GM12878 (cell line): Measurements from ENCODE around the gene C11orf52. TPM values are rescaled to one million over a fixed set of nuclear protein-coding genes. Genes with fewer than 3 reads are reported as not detected.

Experiments used
- BACH1 ChIP-seq: fragments of 450-650 bp; IDR thresholded peaks from 2 replicates; pipeline ENCODE4 v1.6.1; 2017; ENCODE audit warnings: mild to moderate bottlenecking, borderline replicate concordance
- CREM ChIP-seq: IDR thresholded peaks from 2 replicates; pipeline ENCODE4 v1.6.1; 2014; ENCODE audit warnings: antibody characterized with exemption, low read depth
- EGR1 ChIP-seq, 2 experiments: IDR thresholded peaks; 1 replicate in 1 of 2; 2 replicates in 1 of 2; pipeline ENCODE4 v1.6.1; 2011 to 2012; ENCODE audit warnings: low read depth in 2 of 2, low read length in 2 of 2, borderline replicate concordance in 1 of 2, mild to moderate bottlenecking in 1 of 2, moderate library complexity in 1 of 2
- HCFC1 ChIP-seq: fragments of 150-350 bp; IDR thresholded peaks from 2 replicates; pipeline ENCODE4 v1.6.1; 2014; ENCODE audit warnings: low read length
- IKZF2 ChIP-seq, 2 experiments: fragments of 450-650 bp; IDR thresholded peaks; 2 replicates each; pipeline ENCODE4 v1.6.1; 2017; ENCODE audit warnings: mild to moderate bottlenecking in 2 of 2, moderate library complexity in 2 of 2
- JUNB ChIP-seq: IDR thresholded peaks from 2 replicates; pipeline ENCODE4 v1.6.1; 2016; ENCODE audit warnings: antibody characterized with exemption, mild to moderate bottlenecking
- MTA2 ChIP-seq: fragments of 450-650 bp; IDR thresholded peaks from 2 replicates; pipeline ENCODE4 v1.6.1; 2016; ENCODE audit warnings: low read depth, mild to moderate bottlenecking, moderate library complexity
- SIN3A ChIP-seq: IDR thresholded peaks from 2 replicates; pipeline ENCODE4 v1.6.1; 2012; ENCODE audit warnings: low read depth, low read length, improper control_type of control experiment
- TCF3 ChIP-seq: IDR thresholded peaks from 2 replicates; pipeline ENCODE4 v1.6.1; 2012; ENCODE audit warnings: low read depth, mild to moderate bottlenecking, low read length, borderline replicate concordance; ENCODE audit not compliant: insufficient read depth
- polyA plus RNA-seq, 11 experiments: library from polyadenylated mRNA; depleted of rRNA in 4 of 11; unstranded in 6 of 11; stranded (reverse) in 5 of 11; fragments of >200 nt; fragmentation: Nextera tagmentation in 4 of 11; fragmentation: Illumina TruSeq in 1 of 11; extraction: Ambion mirVana in 4 of 11; extraction: Trizol in 1 of 11; gene quantifications; 1 replicate in 1 of 11; 2 replicates in 10 of 11; pipeline versions ENCODE4 v1.2.1 to v1.2.3, GENCODE V29; 2011 to 2016; ENCODE audit warnings: inconsistent platforms in 2 of 11, missing spikeins in 2 of 11, low read depth in 1 of 11
- total RNA-seq, 4 experiments: library from RNA; depleted of rRNA in 3 of 4; stranded (reverse); fragments of >200 nt in 3 of 4; fragmentation: Illumina TruSeq in 1 of 4; extraction: Trizol in 1 of 4; gene quantifications; 2 replicates each; pipeline versions ENCODE4 v1.2.1 to v1.2.3, GENCODE V29; 2013 to 2021
- TF ChIP-seq, protein P1 (sequence below): fragments of 150-350 bp; IDR thresholded peaks from 2 replicates; pipeline ENCODE4 v1.6.1; 2016; ENCODE audit warnings: low read depth, low read length
- TF ChIP-seq, protein P2 (sequence below), 3 experiments: IDR thresholded peaks in 2 of 3; conservative IDR thresholded peaks in 1 of 3; 2 replicates each; pipeline ENCODE4 v1.5.1; 2011; ENCODE audit warnings: low read depth in 3 of 3, low read length in 3 of 3, mild to moderate bottlenecking in 3 of 3, control low read depth in 2 of 3, moderate library complexity in 2 of 3, inconsistent platforms in 1 of 3, mixed read lengths in 1 of 3; ENCODE audit not compliant: control insufficient read depth in 2 of 3, insufficient read depth in 1 of 3; ENCODE audit errors: extremely low read depth in 1 of 3
- TF ChIP-seq, protein P3 (sequence below): fragments of 450-650 bp; formaldehyde crosslinking; IDR thresholded peaks from 2 replicates; pipeline ENCODE4 v1.4.0; 2022; ENCODE audit warnings: mild to moderate bottlenecking, moderate library complexity
- TF ChIP-seq, protein P4 (sequence below): IDR thresholded peaks from 2 replicates; pipeline ENCODE4 v1.6.1; 2012; ENCODE audit warnings: low read depth, low read length, improper control_type of control experiment
- TF ChIP-seq, protein P5 (sequence below): IDR thresholded peaks from 2 replicates; pipeline ENCODE4 v1.6.1; 2011; ENCODE audit warnings: low read depth, low read length, improper control_type of control experiment, borderline replicate concordance
- TF ChIP-seq, protein P6 (sequence below): IDR thresholded peaks from 2 replicates; pipeline ENCODE4 v1.6.1; 2011; ENCODE audit warnings: borderline replicate concordance, low read depth, mild to moderate bottlenecking, moderate library complexity, low read length; ENCODE audit not compliant: insufficient read depth, poor library complexity, severe bottlenecking

The C11orf52 gene
- total and polyA plus RNA-seq, 10 of the 15 experiments (the other 5 are each of a cell fraction or from before 2014, with no cell fraction given): not detected

DNA sequence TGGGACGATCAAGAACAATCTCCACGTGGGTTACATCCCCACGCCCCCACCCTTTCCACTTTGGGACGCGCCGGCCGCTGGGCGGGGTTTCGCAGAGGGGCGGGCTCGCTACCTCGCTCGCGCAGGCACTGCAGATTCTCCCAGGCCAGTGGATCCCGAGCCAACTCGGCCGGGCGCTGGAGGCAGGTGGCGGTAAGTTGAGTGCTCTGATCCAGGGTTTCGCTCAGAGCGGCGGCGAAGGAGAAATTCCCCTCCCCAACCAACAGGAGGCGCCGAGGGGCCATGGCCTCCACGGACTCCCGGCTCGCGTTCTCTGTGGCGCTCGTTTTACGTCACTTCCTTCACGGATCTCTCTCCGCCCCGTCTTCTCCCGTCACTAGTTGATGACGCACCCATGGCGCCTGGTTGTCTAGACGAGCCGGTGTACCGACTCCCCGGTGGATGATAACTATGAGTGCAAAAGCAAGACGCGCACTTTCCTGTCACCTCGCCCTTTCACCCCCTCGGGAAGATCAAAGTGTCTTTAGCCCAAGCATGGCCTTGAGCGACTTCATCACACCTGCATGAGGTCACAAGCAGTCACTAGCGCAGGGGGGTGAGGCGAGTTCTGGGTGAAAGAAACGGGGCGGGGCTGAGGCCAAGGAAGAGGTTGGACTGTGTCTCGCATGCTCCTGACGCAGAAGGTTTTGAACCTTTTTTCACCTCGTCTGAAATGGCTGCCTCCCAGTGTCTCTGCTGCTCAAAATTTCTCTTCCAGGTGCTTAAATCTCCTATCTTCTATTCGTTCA, 39.7 kb upstream of the C11orf52 start, which contains the start of the genes CFAP68 and FDXACB1 (continued):
- TF ChIP-seq, protein P1, sequence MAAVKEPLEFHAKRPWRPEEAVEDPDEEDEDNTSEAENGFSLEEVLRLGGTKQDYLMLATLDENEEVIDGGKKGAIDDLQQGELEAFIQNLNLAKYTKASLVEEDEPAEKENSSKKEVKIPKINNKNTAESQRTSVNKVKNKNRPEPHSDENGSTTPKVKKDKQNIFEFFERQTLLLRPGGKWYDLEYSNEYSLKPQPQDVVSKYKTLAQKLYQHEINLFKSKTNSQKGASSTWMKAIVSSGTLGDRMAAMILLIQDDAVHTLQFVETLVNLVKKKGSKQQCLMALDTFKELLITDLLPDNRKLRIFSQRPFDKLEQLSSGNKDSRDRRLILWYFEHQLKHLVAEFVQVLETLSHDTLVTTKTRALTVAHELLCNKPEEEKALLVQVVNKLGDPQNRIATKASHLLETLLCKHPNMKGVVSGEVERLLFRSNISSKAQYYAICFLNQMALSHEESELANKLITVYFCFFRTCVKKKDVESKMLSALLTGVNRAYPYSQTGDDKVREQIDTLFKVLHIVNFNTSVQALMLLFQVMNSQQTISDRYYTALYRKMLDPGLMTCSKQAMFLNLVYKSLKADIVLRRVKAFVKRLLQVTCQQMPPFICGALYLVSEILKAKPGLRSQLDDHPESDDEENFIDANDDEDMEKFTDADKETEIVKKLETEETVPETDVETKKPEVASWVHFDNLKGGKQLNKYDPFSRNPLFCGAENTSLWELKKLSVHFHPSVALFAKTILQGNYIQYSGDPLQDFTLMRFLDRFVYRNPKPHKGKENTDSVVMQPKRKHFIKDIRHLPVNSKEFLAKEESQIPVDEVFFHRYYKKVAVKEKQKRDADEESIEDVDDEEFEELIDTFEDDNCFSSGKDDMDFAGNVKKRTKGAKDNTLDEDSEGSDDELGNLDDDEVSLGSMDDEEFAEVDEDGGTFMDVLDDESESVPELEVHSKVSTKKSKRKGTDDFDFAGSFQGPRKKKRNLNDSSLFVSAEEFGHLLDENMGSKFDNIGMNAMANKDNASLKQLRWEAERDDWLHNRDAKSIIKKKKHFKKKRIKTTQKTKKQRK: no peak
- TF ChIP-seq, protein P2, sequence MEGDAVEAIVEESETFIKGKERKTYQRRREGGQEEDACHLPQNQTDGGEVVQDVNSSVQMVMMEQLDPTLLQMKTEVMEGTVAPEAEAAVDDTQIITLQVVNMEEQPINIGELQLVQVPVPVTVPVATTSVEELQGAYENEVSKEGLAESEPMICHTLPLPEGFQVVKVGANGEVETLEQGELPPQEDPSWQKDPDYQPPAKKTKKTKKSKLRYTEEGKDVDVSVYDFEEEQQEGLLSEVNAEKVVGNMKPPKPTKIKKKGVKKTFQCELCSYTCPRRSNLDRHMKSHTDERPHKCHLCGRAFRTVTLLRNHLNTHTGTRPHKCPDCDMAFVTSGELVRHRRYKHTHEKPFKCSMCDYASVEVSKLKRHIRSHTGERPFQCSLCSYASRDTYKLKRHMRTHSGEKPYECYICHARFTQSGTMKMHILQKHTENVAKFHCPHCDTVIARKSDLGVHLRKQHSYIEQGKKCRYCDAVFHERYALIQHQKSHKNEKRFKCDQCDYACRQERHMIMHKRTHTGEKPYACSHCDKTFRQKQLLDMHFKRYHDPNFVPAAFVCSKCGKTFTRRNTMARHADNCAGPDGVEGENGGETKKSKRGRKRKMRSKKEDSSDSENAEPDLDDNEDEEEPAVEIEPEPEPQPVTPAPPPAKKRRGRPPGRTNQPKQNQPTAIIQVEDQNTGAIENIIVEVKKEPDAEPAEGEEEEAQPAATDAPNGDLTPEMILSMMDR (IDR thresholded peaks at IDR 0.05 in 2 of 3, conservative IDR thresholded peaks at IDR 0.05 in 1 of 3; ENCODE audit: control insufficient read depth in 2 of 3, extremely low read depth in 1 of 3, insufficient read depth in 1 of 3, low read depth in 3 of 3, low read length in 3 of 3): peak; percentile 96 to 97 (median 97); a peak in 5 of 6 replicates
- TF ChIP-seq, protein P3, sequence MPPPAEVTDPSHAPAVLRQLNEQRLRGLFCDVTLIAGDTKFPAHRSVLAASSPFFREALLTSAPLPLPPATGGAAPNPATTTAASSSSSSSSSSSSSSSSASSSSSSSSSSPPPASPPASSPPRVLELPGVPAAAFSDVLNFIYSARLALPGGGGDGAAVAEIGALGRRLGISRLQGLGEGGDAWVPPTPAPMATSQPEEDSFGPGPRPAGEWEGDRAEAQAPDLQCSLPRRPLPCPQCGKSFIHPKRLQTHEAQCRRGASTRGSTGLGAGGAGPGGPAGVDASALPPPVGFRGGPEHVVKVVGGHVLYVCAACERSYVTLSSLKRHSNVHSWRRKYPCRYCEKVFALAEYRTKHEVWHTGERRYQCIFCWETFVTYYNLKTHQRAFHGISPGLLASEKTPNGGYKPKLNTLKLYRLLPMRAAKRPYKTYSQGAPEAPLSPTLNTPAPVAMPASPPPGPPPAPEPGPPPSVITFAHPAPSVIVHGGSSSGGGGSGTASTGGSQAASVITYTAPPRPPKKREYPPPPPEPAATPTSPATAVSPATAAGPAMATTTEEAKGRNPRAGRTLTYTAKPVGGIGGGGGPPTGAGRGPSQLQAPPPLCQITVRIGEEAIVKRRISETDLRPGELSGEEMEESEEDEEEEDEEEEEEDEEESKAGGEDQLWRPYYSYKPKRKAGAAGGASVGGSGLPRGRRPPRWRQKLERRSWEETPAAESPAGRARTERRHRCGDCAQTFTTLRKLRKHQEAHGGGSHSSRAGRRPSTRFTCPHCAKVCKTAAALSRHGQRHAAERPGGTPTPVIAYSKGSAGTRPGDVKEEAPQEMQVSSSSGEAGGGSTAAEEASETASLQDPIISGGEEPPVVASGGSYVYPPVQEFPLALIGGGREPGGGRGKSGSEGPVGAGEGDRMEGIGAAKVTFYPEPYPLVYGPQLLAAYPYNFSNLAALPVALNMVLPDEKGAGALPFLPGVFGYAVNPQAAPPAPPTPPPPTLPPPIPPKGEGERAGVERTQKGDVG (CRISPR knock-in tag): no peak
- TF ChIP-seq CREM (peak; percentile 100), JUNB (no peak), TCF3 (no peak), EGR1 (IDR thresholded peaks at IDR 0.05; ENCODE audit: borderline replicate concordance in 1 of 2, low read depth in 2 of 2, low read length in 2 of 2) (0 out of 3 replicates have a peak, but pooled peaks of 1 of the 2 experiments have one; percentile 42), SIN3A (no peak; the same call in 1 of the 2 replicates), IKZF2 (IDR thresholded peaks at IDR 0.05) (peak in 1 of 2 experiments; percentile 37; a peak in 3 of 4 replicates), MTA2 (no peak; the same call in none of the 2 replicates), HCFC1 (peak; percentile 75), BACH1 (0 out of 2 replicates have a peak, but pooled peaks have one; percentile 39)
- TF ChIP-seq, protein P4, sequence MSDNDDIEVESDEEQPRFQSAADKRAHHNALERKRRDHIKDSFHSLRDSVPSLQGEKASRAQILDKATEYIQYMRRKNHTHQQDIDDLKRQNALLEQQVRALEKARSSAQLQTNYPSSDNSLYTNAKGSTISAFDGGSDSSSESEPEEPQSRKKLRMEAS: peak; percentile 57; the same call in 1 of the 2 replicates
- TF ChIP-seq, protein P5, sequence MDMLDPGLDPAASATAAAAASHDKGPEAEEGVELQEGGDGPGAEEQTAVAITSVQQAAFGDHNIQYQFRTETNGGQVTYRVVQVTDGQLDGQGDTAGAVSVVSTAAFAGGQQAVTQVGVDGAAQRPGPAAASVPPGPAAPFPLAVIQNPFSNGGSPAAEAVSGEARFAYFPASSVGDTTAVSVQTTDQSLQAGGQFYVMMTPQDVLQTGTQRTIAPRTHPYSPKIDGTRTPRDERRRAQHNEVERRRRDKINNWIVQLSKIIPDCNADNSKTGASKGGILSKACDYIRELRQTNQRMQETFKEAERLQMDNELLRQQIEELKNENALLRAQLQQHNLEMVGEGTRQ: no peak; the same call in 1 of the 2 replicates
- TF ChIP-seq, protein P6, sequence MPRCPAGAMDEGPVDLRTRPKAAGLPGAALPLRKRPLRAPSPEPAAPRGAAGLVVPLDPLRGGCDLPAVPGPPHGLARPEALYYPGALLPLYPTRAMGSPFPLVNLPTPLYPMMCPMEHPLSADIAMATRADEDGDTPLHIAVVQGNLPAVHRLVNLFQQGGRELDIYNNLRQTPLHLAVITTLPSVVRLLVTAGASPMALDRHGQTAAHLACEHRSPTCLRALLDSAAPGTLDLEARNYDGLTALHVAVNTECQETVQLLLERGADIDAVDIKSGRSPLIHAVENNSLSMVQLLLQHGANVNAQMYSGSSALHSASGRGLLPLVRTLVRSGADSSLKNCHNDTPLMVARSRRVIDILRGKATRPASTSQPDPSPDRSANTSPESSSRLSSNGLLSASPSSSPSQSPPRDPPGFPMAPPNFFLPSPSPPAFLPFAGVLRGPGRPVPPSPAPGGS: no peak
